Keratinocyte (primary cell): ENCODE data around the gene CCDC149. TPM values are rescaled to one million over a fixed set of nuclear protein-coding genes. Genes with fewer than 3 reads are reported as not detected.

Source experiments
- DNase-seq: peaks from one replicate; pipeline ENCODE4 v3.0.0-alpha.2; 2011; ENCODE audit warnings: low read depth, missing footprints, low spot score
- FAIRE-seq: peaks from 2 replicates; lab custom pipeline; 2011; peaks lifted over from hg19 to GRCh38; lab: Jason Lieb, UNC
- H2AFZ ChIP-seq: 2 replicates; pipeline ENCODE4 v1.6.0; 2012; ENCODE audit warnings: low read length, control low read depth, inconsistent platforms; ENCODE audit not compliant: control insufficient read depth
- H3K27ac ChIP-seq: 2 replicates; pipeline ENCODE4 v1.5.1; 2011; ENCODE audit warnings: low read length; ENCODE audit not compliant: control insufficient read depth, insufficient read depth
- H3K27me3 ChIP-seq: 3 replicates; pipeline ENCODE4 v1.6.0; 2011; ENCODE audit warnings: low read length; ENCODE audit not compliant: control insufficient read depth, insufficient read depth; ENCODE audit errors: extremely low read depth
- H3K36me3 ChIP-seq, 2 experiments: 2 replicates in 1 of 2; 3 replicates in 1 of 2; pipeline ENCODE4 v1.5.1; 2011; ENCODE audit warnings: low read length in 2 of 2, mild to moderate bottlenecking in 1 of 2; ENCODE audit not compliant: control insufficient read depth in 2 of 2, insufficient read depth in 2 of 2; ENCODE audit errors: extremely low read depth in 1 of 2
- H3K4me1 ChIP-seq: 3 replicates; pipeline ENCODE4 v1.5.1; 2011; ENCODE audit warnings: low read length; ENCODE audit not compliant: control insufficient read depth, insufficient read depth; ENCODE audit errors: extremely low read depth
- H3K4me2 ChIP-seq: 3 replicates; pipeline ENCODE4 v1.6.0; 2011; ENCODE audit warnings: low read depth, low read length; ENCODE audit not compliant: control insufficient read depth, insufficient read depth; ENCODE audit errors: extremely low read depth
- H3K4me3 ChIP-seq, 3 experiments: fragments of 200-600 bp in 1 of 3; sonication (generic) in 1 of 3; 2 replicates in 2 of 3; 3 replicates in 1 of 3; pipeline ENCODE4 v1.5.1; 2011 to 2016; ENCODE audit warnings: low read length in 3 of 3, mild to moderate bottlenecking in 3 of 3, control low read depth in 2 of 3, inconsistent platforms in 1 of 3, low read depth in 1 of 3, mixed read lengths in 1 of 3, mixed run types in 1 of 3, moderate library complexity in 1 of 3; ENCODE audit not compliant: control insufficient read depth in 2 of 3, insufficient read depth in 2 of 3; ENCODE audit errors: extremely low read depth in 1 of 3
- H3K79me2 ChIP-seq: 2 replicates; pipeline ENCODE4 v1.6.0; 2012; ENCODE audit warnings: low read length; ENCODE audit not compliant: control insufficient read depth, insufficient read depth
- H3K9ac ChIP-seq: 3 replicates; pipeline ENCODE4 v1.6.0; 2011; ENCODE audit warnings: low read length; ENCODE audit not compliant: control insufficient read depth, insufficient read depth; ENCODE audit errors: extremely low read depth
- H3K9me1 ChIP-seq: 3 replicates; pipeline ENCODE4 v1.6.0; 2011; ENCODE audit warnings: low read length; ENCODE audit not compliant: control insufficient read depth, insufficient read depth; ENCODE audit errors: extremely low read depth
- H3K9me3 ChIP-seq: 2 replicates; pipeline ENCODE4 v1.5.1; 2012; ENCODE audit warnings: low read depth, low read length; ENCODE audit not compliant: control insufficient read depth
- H4K20me1 ChIP-seq: 3 replicates; pipeline ENCODE4 v1.6.0; 2011; ENCODE audit warnings: low read length; ENCODE audit not compliant: control insufficient read depth, insufficient read depth; ENCODE audit errors: extremely low read depth
- CTCF ChIP-seq, 3 experiments: IDR thresholded peaks in 1 of 3; conservative IDR thresholded peaks in 1 of 3; optimal IDR thresholded peaks in 1 of 3; 2 replicates in 2 of 3; 3 replicates in 1 of 3; pipeline versions ENCODE3 to v1.5.1; 2011; ENCODE audit warnings: low read length in 3 of 3, mild to moderate bottlenecking in 3 of 3, moderate library complexity in 2 of 3, control low read depth in 1 of 3, inconsistent platforms in 1 of 3; ENCODE audit not compliant: insufficient read depth in 2 of 3; ENCODE audit errors: extremely low read depth in 1 of 3
- EZH2 ChIP-seq: IDR thresholded peaks from one replicate; pipeline ENCODE4 v1.6.1; 2012; ENCODE audit warnings: inconsistent platforms, mild to moderate bottlenecking, low read length, moderate library complexity
- dilution Hi-C: fragments of 300-500 bp; cut with MboI; formaldehyde crosslinking; loops from one replicate; pipeline ENCODE4 v1.7.0; 2020; ENCODE audit warnings: low sequenced_read_pairs; ENCODE audit not compliant: extremely low pct_ligation_motif_present
- polyA plus RNA-seq, 5 experiments: library from polyadenylated mRNA; depleted of rRNA in 3 of 5; stranded (reverse) in 3 of 5; stranded (forward) in 1 of 5; unstranded in 1 of 5; fragments of >200 nt; gene quantifications; 1 replicate in 1 of 5; 2 replicates in 3 of 5; 3 replicates in 1 of 5; pipeline versions ENCODE4 v1.2.1 to v1.2.3, GENCODE V29; 2011 to 2012; ENCODE audit warnings: missing spikeins in 2 of 5, low read depth in 1 of 5, low replicate concordance in 1 of 5

Gene CCDC149
- polyA plus RNA-seq, 1 donor (not counting 4 experiments of a cell fraction or from before 2014, with no cell fraction given) = 2.1 TPM

GRCh38 chr4:24850674-24851073 is 62.2 kb downstream of the CCDC149 start:
- Histone ChIP-seq H3K27ac (no peak overlapping the region), H3K9me3 (no peaks in the 10 kb centered on the region), H3K4me3 (no peak overlapping the region), H3K79me2 (no peaks in the 10 kb centered on the region), H3K9me1 (no peaks in the 10 kb centered on the region), H3K36me3 (no peaks in the 10 kb centered on the region), H3K4me1 (peaks cover 5% of the 10 kb centered on the region), H3K4me2 (no peak overlapping the region), H3K9ac (no peak overlapping the region), H4K20me1 (no peaks in the 10 kb centered on the region), H3K27me3 (no peaks in the 10 kb centered on the region), H2AFZ (no peak overlapping the region)
- no peak for DNase-seq
- no peak for FAIRE-seq
- dilution Hi-C loops = no loop called here
- no peak for TF ChIP-seq EZH2
- TF ChIP-seq CTCF (optimal IDR thresholded peaks at IDR 0.05 in 1 of 3, IDR thresholded peaks at IDR 0.05 in 1 of 3, conservative IDR thresholded peaks at IDR 0.05 in 1 of 3; ENCODE audit: extremely low read depth in 1 of 3, insufficient read depth in 2 of 3, low read length in 3 of 3) = no peak

GRCh38 chr4:24849756-24850155 is 63.1 kb downstream of the CCDC149 start:
- no peak for TF ChIP-seq EZH2
- no peak for TF ChIP-seq CTCF (optimal IDR thresholded peaks at IDR 0.05 in 1 of 3, IDR thresholded peaks at IDR 0.05 in 1 of 3, conservative IDR thresholded peaks at IDR 0.05 in 1 of 3; ENCODE audit: extremely low read depth in 1 of 3, insufficient read depth in 2 of 3, low read length in 3 of 3)
- H3K27ac ChIP-seq = no peak overlapping the region
- H3K27me3 ChIP-seq = no peaks in the 10 kb centered on the region
- H3K79me2 ChIP-seq = no peaks in the 10 kb centered on the region
- FAIRE-seq (no peak), DNase-seq (no peak)
- dilution Hi-C loops = no loop called here
- H3K9me1 ChIP-seq = no peaks in the 10 kb centered on the region
- H3K9me3 ChIP-seq = no peaks in the 10 kb centered on the region
- H3K36me3 ChIP-seq = no peaks in the 10 kb centered on the region
- H3K4me2 ChIP-seq = no peak overlapping the region
- no peak overlapping the region for H3K4me3 ChIP-seq
- no peak overlapping the region for H3K9ac ChIP-seq
- no peak overlapping the region for H2AFZ ChIP-seq
- H4K20me1 ChIP-seq = no peaks in the 10 kb centered on the region
- H3K4me1 ChIP-seq = peaks cover 5% of the 10 kb centered on the region
